HG03139 (cell line): ENCODE data around the gene SPATA20.

Source experiments
- ATAC-seq: cut with Tn5 transposase; IDR thresholded peaks from one replicate; pipeline ENCODE4 v1.9.1; 2021; ENCODE audit not compliant: unreplicated experiment

The SPATA20 gene

GRCh38 chr17:50573866-50574611, 27.1 kb downstream of the SPATA20 start:
- ATAC-seq, result no peak

GRCh38 chr17:50575581-50576210, 28.7 kb downstream of the SPATA20 start:
- ATAC-seq, result no peak

GRCh38 chr17:50576864-50577263, 29.9 kb downstream of the SPATA20 start:
- ATAC-seq, result no peak

GRCh38 chr17:50577451-50577954, 30.5 kb downstream of the SPATA20 start:
- no peak for ATAC-seq

GRCh38 chr17:50578173-50578572, 31.2 kb downstream of the SPATA20 start:
- ATAC-seq, result no peak

- no peak for ATAC-seq
Measured at GRCh38 chr17:50579399-50579798, 32.4 kb downstream of the SPATA20 start.

- ATAC-seq, result no peak
Measured at GRCh38 chr17:50580646-50581045, 33.7 kb downstream of the SPATA20 start.

- ATAC-seq, result no peak
Measured at GRCh38 chr17:50581316-50581715, 34.3 kb downstream of the SPATA20 start.

GRCh38 chr17:50582741-50583140, 35.8 kb downstream of the SPATA20 start:
- ATAC-seq, result no peak

- no peak for ATAC-seq
Measured at GRCh38 chr17:50583641-50584040, 36.7 kb downstream of the SPATA20 start.

GRCh38 chr17:50584116-50584515, 37.1 kb downstream of the SPATA20 start:
- no peak for ATAC-seq

GRCh38 chr17:50584749-50585148, 37.8 kb downstream of the SPATA20 start:
- ATAC-seq, result no peak

GRCh38 chr17:50585346-50585745, 38.4 kb downstream of the SPATA20 start:
- no peak for ATAC-seq

GRCh38 chr17:50585891-50586290, 38.9 kb downstream of the SPATA20 start:
- ATAC-seq, result no peak

GRCh38 chr17:50586421-50587247, 39.7 kb downstream of the SPATA20 start:
- no peak for ATAC-seq

GRCh38 chr17:50587571-50587970, 40.6 kb downstream of the SPATA20 start:
- no peak for ATAC-seq

- no peak for ATAC-seq
Measured at GRCh38 chr17:50588391-50589049, 41.5 kb downstream of the SPATA20 start.

GRCh38 chr17:50589095-50589705, 42.2 kb downstream of the SPATA20 start:
- no peak for ATAC-seq

- ATAC-seq, result no peak
Measured at GRCh38 chr17:50590946-50591737, 44.2 kb downstream of the SPATA20 start.

GRCh38 chr17:50593321-50593720, 46.3 kb downstream of the SPATA20 start:
- no peak for ATAC-seq
